ENCODE measurements around the gene XPNPEP1. TPM values are rescaled to one million over a fixed set of nuclear protein-coding genes. Genes with fewer than 3 reads are reported as not detected.

Gene XPNPEP1
- total RNA-seq, 1 donor from 2014 or later, result 202 TPM

DNA sequence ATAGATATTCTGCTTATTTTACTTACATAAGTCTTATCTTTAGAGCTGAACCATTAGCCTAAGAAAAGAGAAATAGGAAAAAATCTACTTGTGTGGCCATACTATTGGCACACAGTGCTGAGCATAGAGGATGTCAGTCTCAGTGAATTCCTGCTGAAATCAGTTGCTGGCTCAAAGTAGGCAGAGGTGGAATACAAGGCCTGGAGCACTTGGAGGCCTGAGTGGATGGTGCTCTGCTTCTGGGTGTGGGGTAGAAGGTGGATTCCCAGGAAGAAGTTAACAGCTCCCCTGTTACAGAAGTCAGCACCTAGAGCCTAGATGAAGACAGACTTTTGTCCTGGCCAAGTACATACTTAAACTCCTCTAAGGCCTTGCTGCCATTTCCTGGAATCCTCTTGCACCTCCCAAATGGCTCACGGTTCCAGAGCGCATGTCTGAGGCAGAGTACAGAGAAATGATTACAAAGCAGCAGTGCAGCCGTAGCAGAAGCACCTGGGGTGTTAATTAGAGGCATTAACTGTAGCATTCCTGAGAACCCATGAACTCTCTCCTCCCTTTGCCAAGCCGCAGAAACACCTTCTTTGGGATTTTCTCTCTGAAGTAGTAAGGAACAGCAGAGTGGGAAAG, 18.0 kb upstream of the XPNPEP1 start:
- no peaks in the 10 kb centered on the region for H3K36me3 Mint-ChIP-seq (ENCODE audit: low read depth, unreplicated experiment)
- peaks cover 20% of the 10 kb centered on the region for H3K4me1 Mint-ChIP-seq (ENCODE audit: unreplicated experiment)
- TF ChIP-seq, protein P1, sequence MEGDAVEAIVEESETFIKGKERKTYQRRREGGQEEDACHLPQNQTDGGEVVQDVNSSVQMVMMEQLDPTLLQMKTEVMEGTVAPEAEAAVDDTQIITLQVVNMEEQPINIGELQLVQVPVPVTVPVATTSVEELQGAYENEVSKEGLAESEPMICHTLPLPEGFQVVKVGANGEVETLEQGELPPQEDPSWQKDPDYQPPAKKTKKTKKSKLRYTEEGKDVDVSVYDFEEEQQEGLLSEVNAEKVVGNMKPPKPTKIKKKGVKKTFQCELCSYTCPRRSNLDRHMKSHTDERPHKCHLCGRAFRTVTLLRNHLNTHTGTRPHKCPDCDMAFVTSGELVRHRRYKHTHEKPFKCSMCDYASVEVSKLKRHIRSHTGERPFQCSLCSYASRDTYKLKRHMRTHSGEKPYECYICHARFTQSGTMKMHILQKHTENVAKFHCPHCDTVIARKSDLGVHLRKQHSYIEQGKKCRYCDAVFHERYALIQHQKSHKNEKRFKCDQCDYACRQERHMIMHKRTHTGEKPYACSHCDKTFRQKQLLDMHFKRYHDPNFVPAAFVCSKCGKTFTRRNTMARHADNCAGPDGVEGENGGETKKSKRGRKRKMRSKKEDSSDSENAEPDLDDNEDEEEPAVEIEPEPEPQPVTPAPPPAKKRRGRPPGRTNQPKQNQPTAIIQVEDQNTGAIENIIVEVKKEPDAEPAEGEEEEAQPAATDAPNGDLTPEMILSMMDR (IDR thresholded peaks at IDR 0.05; ENCODE audit: unreplicated experiment), result no peak
- H3K4me3 Mint-ChIP-seq (ENCODE audit: unreplicated experiment), result no peak overlapping the region
- no peaks in the 10 kb centered on the region for H3K9me3 Mint-ChIP-seq (ENCODE audit: unreplicated experiment)
- H3K27me3 Mint-ChIP-seq (ENCODE audit: unreplicated experiment), result peaks cover 14% of the 10 kb centered on the region
- no peak for DNase-seq (ENCODE audit: low spot score)
- no peak overlapping the region for H3K27ac Mint-ChIP-seq (ENCODE audit: unreplicated experiment)

DNA sequence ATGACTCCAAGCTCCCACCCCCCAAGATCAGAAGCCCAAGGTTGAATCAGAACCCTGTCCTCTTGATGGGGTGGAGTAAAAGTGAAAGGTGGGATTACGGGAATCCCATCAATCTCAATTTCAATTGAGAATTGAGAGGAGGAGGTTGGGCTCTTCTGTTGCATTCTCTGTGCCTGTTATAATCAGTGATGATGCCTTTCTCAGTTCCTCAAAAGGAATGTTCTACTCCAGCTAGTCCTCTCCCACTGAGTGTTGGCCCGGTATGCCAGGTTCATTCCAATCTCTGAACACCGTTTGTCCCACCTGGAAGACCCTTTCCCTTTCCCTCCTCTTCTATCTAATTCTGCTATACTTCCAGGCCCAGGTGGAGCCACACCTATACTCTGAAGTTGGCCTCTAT, 17.2 kb upstream of the XPNPEP1 start:
- Mint-ChIP-seq H3K4me1 (ENCODE audit: unreplicated experiment) (peaks cover 26% of the 10 kb centered on the region), H3K9me3 (ENCODE audit: unreplicated experiment) (no peaks in the 10 kb centered on the region), H3K4me3 (ENCODE audit: unreplicated experiment) (no peak overlapping the region), H3K27me3 (ENCODE audit: unreplicated experiment) (peaks cover 15% of the 10 kb centered on the region), H3K27ac (ENCODE audit: unreplicated experiment) (no peak overlapping the region), H3K36me3 (ENCODE audit: low read depth, unreplicated experiment) (no peaks in the 10 kb centered on the region)
- no peak for DNase-seq (ENCODE audit: low spot score)
- TF ChIP-seq, protein P1 (IDR thresholded peaks at IDR 0.05; ENCODE audit: unreplicated experiment), result no peak

GRCh38 chr10:109940117-109940516, 16.8 kb upstream of the XPNPEP1 start:
- H3K4me3 Mint-ChIP-seq (ENCODE audit: unreplicated experiment), result no peak overlapping the region
- no peak for DNase-seq (ENCODE audit: low spot score)
- TF ChIP-seq, protein P1 (IDR thresholded peaks at IDR 0.05; ENCODE audit: unreplicated experiment), result no peak
- H3K36me3 Mint-ChIP-seq (ENCODE audit: low read depth, unreplicated experiment), result no peaks in the 10 kb centered on the region
- peaks cover 16% of the 10 kb centered on the region for H3K27me3 Mint-ChIP-seq (ENCODE audit: unreplicated experiment)
- peaks cover 31% of the 10 kb centered on the region for H3K4me1 Mint-ChIP-seq (ENCODE audit: unreplicated experiment)
- no peaks in the 10 kb centered on the region for H3K9me3 Mint-ChIP-seq (ENCODE audit: unreplicated experiment)
- H3K27ac Mint-ChIP-seq (ENCODE audit: unreplicated experiment), result no peak overlapping the region

DNA sequence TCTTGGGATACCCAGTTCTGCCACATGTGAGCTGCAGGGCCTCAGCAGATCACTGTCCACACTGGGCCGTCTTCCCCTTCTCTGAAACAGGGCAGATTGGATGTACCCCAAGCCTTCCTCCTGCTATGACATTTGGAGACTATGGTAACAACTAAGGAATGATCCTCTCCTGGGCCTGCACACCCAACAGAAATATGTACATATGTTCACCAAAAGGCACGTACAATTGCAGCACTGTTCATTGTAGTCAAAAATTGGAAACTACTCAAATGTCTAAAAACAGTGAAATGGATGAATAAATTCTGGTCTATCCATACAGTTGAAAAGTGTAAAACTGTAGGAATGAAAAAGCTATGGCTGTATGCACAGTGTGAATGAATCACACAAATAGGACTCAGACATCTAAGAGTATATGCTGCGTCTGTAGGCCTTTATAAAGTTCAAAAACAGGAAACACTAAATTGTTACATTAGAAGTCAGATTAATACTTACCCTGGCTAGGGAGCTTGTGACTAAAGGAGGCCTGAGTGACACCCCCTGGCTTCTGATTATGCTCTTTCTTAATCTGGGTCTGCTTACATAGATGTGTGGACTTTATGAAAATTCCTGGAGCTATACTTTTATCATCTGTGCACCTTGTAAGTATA, 16.1 kb upstream of the XPNPEP1 start:
- no peaks in the 10 kb centered on the region for H3K9me3 Mint-ChIP-seq (ENCODE audit: unreplicated experiment)
- no peak overlapping the region for H3K27ac Mint-ChIP-seq (ENCODE audit: unreplicated experiment)
- TF ChIP-seq, protein P1 (IDR thresholded peaks at IDR 0.05; ENCODE audit: unreplicated experiment), result no peak
- no peak for DNase-seq (ENCODE audit: low spot score)
- peaks cover 37% of the 10 kb centered on the region for H3K4me1 Mint-ChIP-seq (ENCODE audit: unreplicated experiment)
- H3K4me3 Mint-ChIP-seq (ENCODE audit: unreplicated experiment), result no peak overlapping the region
- H3K27me3 Mint-ChIP-seq (ENCODE audit: unreplicated experiment), result peaks cover 15% of the 10 kb centered on the region
- H3K36me3 Mint-ChIP-seq (ENCODE audit: low read depth, unreplicated experiment), result no peaks in the 10 kb centered on the region

GRCh38 chr10:109937460-109938065, 14.3 kb upstream of the XPNPEP1 start:
- H3K9me3 Mint-ChIP-seq (ENCODE audit: unreplicated experiment), result no peaks in the 10 kb centered on the region
- H3K36me3 Mint-ChIP-seq (ENCODE audit: low read depth, unreplicated experiment), result no peaks in the 10 kb centered on the region
- H3K27me3 Mint-ChIP-seq (ENCODE audit: unreplicated experiment), result peaks cover 16% of the 10 kb centered on the region
- DNase-seq (ENCODE audit: low spot score), result no peak
- no peak overlapping the region for H3K4me3 Mint-ChIP-seq (ENCODE audit: unreplicated experiment)
- H3K4me1 Mint-ChIP-seq (ENCODE audit: unreplicated experiment), result peaks cover 43% of the 10 kb centered on the region
- H3K27ac Mint-ChIP-seq (ENCODE audit: unreplicated experiment), result peak overlapping the region; percentile 21
- TF ChIP-seq, protein P1 (IDR thresholded peaks at IDR 0.05; ENCODE audit: unreplicated experiment), result no peak

All from endothelial cell (in vitro differentiated cells).